ENCODE results near the gene PARD3B. TPM values are rescaled to one million over a fixed set of nuclear protein-coding genes. Genes with fewer than 3 reads are reported as not detected.

PARD3B gene
- total and polyA plus RNA-seq, 8 donors, result 18.5 to 24.6 (median 21.1) TPM

- intact Hi-C loops (cut with DNase I), result no loop called here
- Histone ChIP-seq H3K9me3 (no peaks in the 10 kb centered on the region), H3K27me3 (no peaks in the 10 kb centered on the region), H3K4me1 (no peaks in the 10 kb centered on the region), H3K36me3 (no peaks in the 10 kb centered on the region), H3K4me3 (no peak overlapping the region), H3K27ac (no peak overlapping the region)
- ATAC-seq (no peak), DNase-seq (no peak)
- TF ChIP-seq CTCF (IDR thresholded peaks at IDR 0.05), result no peak
These were observed 441.4 kb downstream of the PARD3B start for GRCh38 chr2:204986641-204987040.

GRCh38 chr2:204988836-204989235, 443.6 kb downstream of the PARD3B start:
- DNase-seq (no peak), ATAC-seq (no peak)
- TF ChIP-seq CTCF (IDR thresholded peaks at IDR 0.05), result no peak
- H3K27me3 ChIP-seq, result no peaks in the 10 kb centered on the region
- no peaks in the 10 kb centered on the region for H3K4me1 ChIP-seq
- H3K9me3 ChIP-seq, result no peaks in the 10 kb centered on the region
- intact Hi-C loops (cut with DNase I), result no loop called here
- H3K4me3 ChIP-seq, result no peak overlapping the region
- no peak overlapping the region for H3K27ac ChIP-seq
- no peaks in the 10 kb centered on the region for H3K36me3 ChIP-seq

- no peaks in the 10 kb centered on the region for H3K27me3 ChIP-seq
These were observed 444.6 kb downstream of the PARD3B start for GRCh38 chr2:204989877-204990276.

GRCh38 chr2:205001300-205001966, 456.2 kb downstream of the PARD3B start:
- Histone ChIP-seq H3K27ac (no peak overlapping the region), H3K4me1 (no peaks in the 10 kb centered on the region), H3K9me3 (peaks cover 0 to 5% of the 10 kb centered on the region in 2 donors), H3K4me3 (no peak overlapping the region), H3K36me3 (no peaks in the 10 kb centered on the region), H3K27me3 (no peaks in the 10 kb centered on the region)
- intact Hi-C loops (cut with DNase I), result no loop called here
- no peak for DNase-seq
- TF ChIP-seq CTCF (IDR thresholded peaks at IDR 0.05), result no peak
- no peak for ATAC-seq

More at GRCh38 chr2:204989877-204990276, 444.6 kb downstream of the PARD3B start:
- H3K4me1 ChIP-seq, result no peaks in the 10 kb centered on the region
- intact Hi-C loops (cut with DNase I), result no loop called here
- TF ChIP-seq CTCF (IDR thresholded peaks at IDR 0.05), result no peak
- H3K4me3 ChIP-seq, result no peak overlapping the region
- peaks cover 0 to under 1% of the 10 kb centered on the region in 2 donors for H3K9me3 ChIP-seq
- DNase-seq (no peak), ATAC-seq (no peak)
- no peak overlapping the region for H3K27ac ChIP-seq
- H3K36me3 ChIP-seq, result no peaks in the 10 kb centered on the region

GRCh38 chr2:205002390-205002789, 457.1 kb downstream of the PARD3B start:
- no peak overlapping the region for H3K27ac ChIP-seq
- no peaks in the 10 kb centered on the region for H3K27me3 ChIP-seq
- ATAC-seq (no peak), DNase-seq (no peak)
- no peaks in the 10 kb centered on the region for H3K4me1 ChIP-seq
- TF ChIP-seq CTCF (IDR thresholded peaks at IDR 0.05), result no peak
- no peak overlapping the region for H3K4me3 ChIP-seq
- intact Hi-C loops (cut with DNase I), result no loop called here
- peaks cover 0 to 7% of the 10 kb centered on the region in 2 donors for H3K9me3 ChIP-seq
- H3K36me3 ChIP-seq, result no peaks in the 10 kb centered on the region
